Spleen (tissue), 11 donors: ENCODE results near the gene SLC11A2. TPM values are rescaled to one million over a fixed set of nuclear protein-coding genes. Genes with fewer than 3 reads are reported as not detected.

ENCODE experiments used
- DNase-seq: peaks from one replicate; pipeline ENCODE4 v3.0.0-alpha.2; 2020
- H3K27ac ChIP-seq, 8 donors: fragments of 200-600 bp; sonication (generic) in 7 of 8; 1 replicate in 4 of 8; 2 replicates in 4 of 8; pipeline versions ENCODE4 v1.5.0 to v1.8.0; 2016 to 2021; ENCODE audit warnings: inconsistent platforms in 4 of 8, mild to moderate bottlenecking in 4 of 8, moderate library complexity in 1 of 8
- H3K27me3 ChIP-seq, 7 donors: fragments of 200-600 bp; sonication (generic) in 6 of 7; replicated peaks in 1 of 7; 1 replicate in 4 of 7; 2 replicates in 3 of 7; pipeline versions ENCODE4 v1.5.0 to v1.8.0; 2016 to 2021; ENCODE audit warnings: inconsistent platforms in 3 of 7, mild to moderate bottlenecking in 1 of 7
- H3K36me3 ChIP-seq, 6 donors: fragments of 200-600 bp; sonication (generic) in 5 of 6; 1 replicate in 4 of 6; 2 replicates in 2 of 6; pipeline versions ENCODE4 v1.5.0 to v1.8.0; 2016 to 2021; ENCODE audit warnings: inconsistent platforms in 2 of 6
- H3K4me1 ChIP-seq, 6 donors: fragments of 200-600 bp; sonication (generic) in 5 of 6; 1 replicate in 3 of 6; 2 replicates in 3 of 6; pipeline versions ENCODE4 v1.5.0 to v1.8.0; 2016 to 2021; ENCODE audit warnings: inconsistent platforms in 3 of 6
- H3K4me3 ChIP-seq, 8 donors: fragments of 200-600 bp; sonication (generic) in 7 of 8; 1 replicate in 4 of 8; 2 replicates in 4 of 8; pipeline versions ENCODE4 v1.5.0 to v1.8.0; 2016 to 2021; ENCODE audit warnings: inconsistent platforms in 4 of 8, mild to moderate bottlenecking in 4 of 8, moderate library complexity in 2 of 8
- H3K9me3 ChIP-seq, 8 donors: fragments of 200-600 bp; sonication (generic) in 7 of 8; 1 replicate in 4 of 8; 2 replicates in 4 of 8; pipeline versions ENCODE4 v1.5.0 to v1.8.0; 2016 to 2021; ENCODE audit warnings: inconsistent platforms in 4 of 8
- CTCF ChIP-seq, 11 experiments: fragments of 200-600 bp in 7 of 11; fragments of 450-650 bp in 4 of 11; sonication (generic) in 4 of 11; IDR thresholded peaks in 8 of 11; conservative IDR thresholded peaks in 3 of 11; 1 replicate in 7 of 11; 2 replicates in 4 of 11; pipeline versions ENCODE4 v1.4.0 to v1.8.0; 2016 to 2021; ENCODE audit warnings: antibody characterized with exemption in 11 of 11, inconsistent platforms in 4 of 11, mild to moderate bottlenecking in 1 of 11
- POLR2A ChIP-seq, 3 donors: fragments of 450-650 bp; IDR thresholded peaks; one replicate each; pipeline ENCODE4 v1.5.1; 2017; ENCODE audit warnings: antibody characterized with exemption in 3 of 3, mild to moderate bottlenecking in 1 of 3
- POLR2AphosphoS5 ChIP-seq, 3 donors: sonication (generic); formaldehyde crosslinking; IDR thresholded peaks; one replicate each; pipeline ENCODE4 v1.5.1; 2017; ENCODE audit warnings: antibody characterized with exemption in 3 of 3
- WGBS, 5 donors: extraction: QIAGEN DNeasy Blood & Tissue Kit in 3 of 5; methylation state at CpG; one replicate each; pipeline versions ENCODE4 v1.1.5 to v1.1.7; 2013 to 2018; 5-methylcytosine and 5-hydroxymethylcytosine counted together
- intact Hi-C: fragments of 100-400 bp; cut with DNase I; formaldehyde crosslinking; loops from one replicate; pipeline ENCODE4 v1.15.0; 2023; ENCODE audit warnings: low total_unique reads
- polyA plus RNA-seq, 3 donors: library from polyadenylated mRNA; stranded (reverse); fragments of 200-250 nt; gene quantifications; one replicate each; pipeline ENCODE4 v1.2.1, GENCODE V29; 2013
- total RNA-seq, 7 donors: library from RNA; depleted of rRNA in 3 of 7; stranded (reverse); fragments of >200 nt in 3 of 7; fragmentation: NEBNext Ultra II Directional in 4 of 7; extraction: Animal tissue kit (Norgen Biotek cat#: 25700) in 4 of 7; gene quantifications; one replicate each; pipeline versions ENCODE4 v1.1.0 to v1.2.1, GENCODE V29; 2016 to 2021
- donor health status: healthy with polysubstance abuse.
- donor health status: DM: no; HTN: no; CAD: no; lungs with moderate emphysema.
- donor health status: DM: no; HTN: no; CAD: no.
- donor health status: Bipolar disorder and iron deficiency.
- donor health status: healthy.
- donor health status: DM: no; HTN: no; CAD: no.
- donor health status: DM: yes; HTN: yes; CAD: no.

The SLC11A2 gene
- total and polyA plus RNA-seq, 10 donors: 7.7 to 54.4 (median 40.7) TPM

GRCh38 chr12:50985322-50985721 is 40.9 kb downstream of the SLC11A2 start:
- Histone ChIP-seq H3K9me3 (no peaks in the 10 kb centered on the region), H3K36me3 (peaks cover 0 to 54% (median 25%) of the 10 kb centered on the region in 6 donors), H3K4me3 (no peak overlapping the region), H3K27me3 (no peaks in the 10 kb centered on the region), H3K4me1 (peaks cover 0 to 24% (median 6%) of the 10 kb centered on the region in 6 donors), H3K27ac (peak overlapping the region in 6 of 8 donors; percentile 15 to 60 (median 28))
- intact Hi-C loops: loop anchor here (10.0 kb wide), 1 partner anchor 61 kb away; a partner anchor contains a TSS
- TF ChIP-seq CTCF (IDR thresholded peaks at IDR 0.05 in 8 of 11, conservative IDR thresholded peaks at IDR 0.05 in 3 of 11) (no peak), POLR2AphosphoS5 (IDR thresholded peaks at IDR 0.05) (peak in 1 of 3 donors; percentile 5), POLR2A (IDR thresholded peaks at IDR 0.05) (no peak)
- no peak for DNase-seq

GRCh38 chr12:50984586-50985298 is 41.4 kb downstream of the SLC11A2 start:
- Histone ChIP-seq H3K4me3 (no peak overlapping the region), H3K27ac (peak overlapping the region in 7 of 8 donors; percentile 0 to 60 (median 21)), H3K27me3 (no peaks in the 10 kb centered on the region), H3K9me3 (no peaks in the 10 kb centered on the region), H3K4me1 (peaks cover 0 to 24% (median 6%) of the 10 kb centered on the region in 6 donors), H3K36me3 (peaks cover 0 to 54% (median 23%) of the 10 kb centered on the region in 6 donors)
- intact Hi-C loops: loop anchor here (10.0 kb wide), 1 partner anchor 60 kb away; a partner anchor contains a TSS
- 47 to 74% (median 50%) methylated on average over 2 of the region's 2 CpGs for WGBS, 5 donors
- TF ChIP-seq CTCF (IDR thresholded peaks at IDR 0.05 in 8 of 11, conservative IDR thresholded peaks at IDR 0.05 in 3 of 11) (no peak), POLR2A (IDR thresholded peaks at IDR 0.05) (no peak), POLR2AphosphoS5 (IDR thresholded peaks at IDR 0.05) (no peak)
- no peak for DNase-seq

GRCh38 chr12:50981319-50982239 is 44.6 kb downstream of the SLC11A2 start:
- H3K4me1 ChIP-seq: peaks cover 0 to 17% (median 4%) of the 10 kb centered on the region in 6 donors
- 83 to 89% (median 87%) methylated on average over 6 of the region's 6 CpGs for WGBS, 5 donors
- no peak for TF ChIP-seq POLR2A (IDR thresholded peaks at IDR 0.05)
- TF ChIP-seq POLR2AphosphoS5 (IDR thresholded peaks at IDR 0.05): no peak
- TF ChIP-seq CTCF (IDR thresholded peaks at IDR 0.05 in 8 of 11, conservative IDR thresholded peaks at IDR 0.05 in 3 of 11): no peak
- no peak overlapping the region for H3K4me3 ChIP-seq
- intact Hi-C loops: loop anchor here (10.0 kb wide), 1 partner anchor 57 kb away; a partner anchor contains a TSS
- DNase-seq: no peak
- H3K36me3 ChIP-seq: peaks cover 0 to 32% (median 10%) of the 10 kb centered on the region in 6 donors
- no peak overlapping the region for H3K27ac ChIP-seq
- H3K27me3 ChIP-seq: no peaks in the 10 kb centered on the region
- H3K9me3 ChIP-seq: no peaks in the 10 kb centered on the region
